Measurements from ENCODE around the gene ALS2.
"Not testable (repeated sequence)": the region's sequence is repeated elsewhere in the genome, so short reads cannot be mapped to it uniquely, and the experiment has no call there.

Gene ALS2

DNA sequence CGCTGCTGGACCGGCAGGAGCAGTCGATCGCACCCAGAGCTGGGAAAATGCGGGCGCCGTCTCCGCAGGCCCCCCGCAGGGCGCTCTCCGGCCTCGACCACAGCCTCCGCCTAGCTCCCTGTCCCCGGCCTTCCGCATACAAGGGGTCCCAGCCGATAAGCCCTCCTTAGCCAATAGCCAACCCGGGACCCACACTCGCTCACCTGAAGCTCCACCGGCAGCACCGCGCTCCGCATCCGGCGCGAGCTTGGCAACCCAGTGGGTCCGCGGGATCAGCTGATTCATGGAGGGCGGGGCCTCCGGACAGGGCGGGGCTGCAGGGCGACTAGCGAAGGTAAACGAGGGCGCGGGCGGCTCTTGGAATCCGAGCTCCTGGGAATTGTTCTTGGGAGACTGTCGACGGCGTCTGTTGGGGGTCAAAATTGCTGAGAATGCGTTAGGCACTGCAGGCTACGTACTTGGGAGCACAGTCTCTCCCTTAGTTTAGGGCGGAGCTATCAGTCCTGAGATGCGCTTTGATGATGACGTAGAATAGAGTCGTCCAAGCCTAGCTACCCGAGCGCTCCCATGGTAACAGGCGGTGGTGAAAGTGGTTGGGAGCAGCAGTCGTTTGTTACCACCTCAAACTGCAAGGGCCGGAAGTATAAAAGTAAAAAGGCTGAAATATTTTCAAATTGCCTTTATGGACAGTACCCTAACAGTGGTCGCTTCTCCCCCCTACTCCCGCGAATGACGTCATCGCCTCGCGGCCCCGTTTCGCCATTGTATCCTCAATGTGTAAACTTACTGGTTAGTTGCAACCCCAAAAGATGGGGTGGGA, at the start of gene ALS2:
Gene ALS2 (minus strand): TSS at position 260 of the 820 bp plus-strand sequence. CDS start 12,048 bp downstream, outside the sequence.
- DNase-seq, result peak; percentile 93

DNA sequence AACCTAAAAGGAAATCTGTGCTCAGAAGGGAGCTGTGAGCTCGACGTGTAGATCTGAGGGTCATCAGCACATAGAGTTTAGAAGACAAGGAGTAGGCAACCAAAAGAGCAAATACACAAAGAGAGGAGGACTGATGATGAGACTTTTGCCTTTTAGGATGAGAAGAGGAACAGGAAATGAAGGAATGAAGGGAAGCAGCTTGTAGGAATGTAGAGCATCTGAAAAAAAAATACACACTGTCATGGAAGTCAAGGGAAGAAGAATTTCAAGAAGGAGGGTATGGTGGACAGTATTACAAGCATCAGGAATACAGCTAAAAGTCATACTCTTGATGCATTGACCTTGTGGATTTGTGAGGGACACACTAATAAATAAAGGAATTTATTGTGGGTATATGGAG, 47.5 kb upstream of the ALS2 start:
- no peak for DNase-seq

DNA sequence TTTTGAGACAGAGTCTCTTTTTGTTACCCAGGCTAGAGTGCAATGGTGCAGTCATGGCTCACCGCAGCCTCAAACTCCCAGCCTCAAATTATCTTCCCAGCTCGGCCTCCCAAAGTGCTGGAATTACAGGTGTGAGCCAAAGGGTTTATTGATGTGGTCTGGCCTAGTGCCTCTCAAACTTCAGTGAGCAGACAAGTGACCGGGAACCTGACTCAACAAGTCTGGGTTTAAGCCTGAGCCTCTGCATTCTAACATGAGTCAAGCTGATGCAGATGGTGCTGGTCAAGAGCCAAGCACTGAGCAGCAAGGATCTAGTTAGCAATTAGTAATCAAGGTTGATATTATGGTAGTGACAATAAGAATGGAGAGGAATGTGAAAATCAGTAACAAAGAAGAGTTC, 46.9 kb upstream of the ALS2 start:
- no peak for DNase-seq

DNA sequence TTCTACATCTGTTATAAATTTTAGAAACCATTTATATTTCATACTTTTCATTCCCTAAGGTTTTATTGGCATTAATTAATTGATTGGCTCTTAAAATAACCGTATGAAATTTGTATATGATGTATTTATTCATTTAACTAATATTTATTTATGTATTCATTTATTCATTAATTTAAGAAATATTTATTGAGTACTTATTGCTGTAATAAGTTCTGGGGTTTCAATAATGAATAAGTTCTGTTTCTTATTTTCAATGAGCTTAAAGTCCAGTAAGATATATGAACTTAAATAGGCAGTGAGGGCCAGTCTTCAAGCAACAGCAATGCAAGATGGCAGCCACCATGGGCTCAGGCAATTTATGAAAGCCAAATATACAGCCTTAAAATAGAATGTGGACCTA, 43.5 kb upstream of the ALS2 start:
- DNase-seq, result no peak

DNA sequence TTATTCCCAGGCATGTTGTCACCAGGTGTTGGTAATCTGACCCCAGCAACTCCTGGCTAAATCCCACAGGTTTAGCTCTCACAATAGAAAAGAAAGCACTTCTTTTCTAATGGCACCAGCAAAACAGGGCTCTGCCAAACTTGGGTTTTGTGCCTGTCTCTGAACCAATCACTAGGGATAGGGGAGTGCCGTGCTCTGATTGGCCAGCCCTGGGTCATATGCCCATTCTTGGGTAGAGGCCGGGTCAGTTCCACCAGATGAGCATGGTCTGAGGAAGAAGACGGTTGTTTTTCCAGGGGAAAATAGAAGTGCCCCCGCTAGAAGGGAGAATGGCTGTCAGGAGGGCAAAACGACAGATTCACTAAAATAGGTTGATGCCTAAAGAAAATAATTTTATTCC, 40.3 kb upstream of the ALS2 start:
- DNase-seq, result no peak

DNA sequence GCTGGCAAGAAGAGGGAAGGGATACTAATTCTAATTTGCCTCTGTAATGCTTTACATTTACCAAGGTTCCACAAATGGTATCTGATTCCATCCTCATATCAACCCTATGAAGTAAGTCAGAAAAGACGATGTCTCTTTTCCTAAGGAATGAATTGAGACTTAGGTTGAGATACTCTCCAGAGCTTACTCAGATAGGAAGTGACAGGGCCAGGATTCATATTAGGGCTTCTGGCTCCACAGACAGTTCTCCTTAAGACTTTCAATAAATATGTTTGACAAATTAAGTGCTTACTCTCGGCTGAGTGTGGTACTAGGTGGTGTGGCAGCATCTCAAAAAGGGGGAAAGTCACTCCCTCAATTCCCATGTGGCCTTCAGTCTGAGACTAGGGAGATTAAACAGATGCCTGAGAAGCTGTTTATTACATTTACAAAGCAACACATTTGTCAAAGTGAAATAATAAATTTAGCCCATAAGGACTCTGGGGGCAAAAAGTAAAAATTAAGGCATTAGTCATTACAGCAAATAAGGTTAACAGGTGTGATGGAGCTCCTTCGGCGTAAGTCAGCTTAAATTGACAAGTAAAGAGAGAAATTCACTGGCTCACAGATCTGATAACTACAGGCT, 39.8 kb upstream of the ALS2 start:
- no peak for DNase-seq

DNA sequence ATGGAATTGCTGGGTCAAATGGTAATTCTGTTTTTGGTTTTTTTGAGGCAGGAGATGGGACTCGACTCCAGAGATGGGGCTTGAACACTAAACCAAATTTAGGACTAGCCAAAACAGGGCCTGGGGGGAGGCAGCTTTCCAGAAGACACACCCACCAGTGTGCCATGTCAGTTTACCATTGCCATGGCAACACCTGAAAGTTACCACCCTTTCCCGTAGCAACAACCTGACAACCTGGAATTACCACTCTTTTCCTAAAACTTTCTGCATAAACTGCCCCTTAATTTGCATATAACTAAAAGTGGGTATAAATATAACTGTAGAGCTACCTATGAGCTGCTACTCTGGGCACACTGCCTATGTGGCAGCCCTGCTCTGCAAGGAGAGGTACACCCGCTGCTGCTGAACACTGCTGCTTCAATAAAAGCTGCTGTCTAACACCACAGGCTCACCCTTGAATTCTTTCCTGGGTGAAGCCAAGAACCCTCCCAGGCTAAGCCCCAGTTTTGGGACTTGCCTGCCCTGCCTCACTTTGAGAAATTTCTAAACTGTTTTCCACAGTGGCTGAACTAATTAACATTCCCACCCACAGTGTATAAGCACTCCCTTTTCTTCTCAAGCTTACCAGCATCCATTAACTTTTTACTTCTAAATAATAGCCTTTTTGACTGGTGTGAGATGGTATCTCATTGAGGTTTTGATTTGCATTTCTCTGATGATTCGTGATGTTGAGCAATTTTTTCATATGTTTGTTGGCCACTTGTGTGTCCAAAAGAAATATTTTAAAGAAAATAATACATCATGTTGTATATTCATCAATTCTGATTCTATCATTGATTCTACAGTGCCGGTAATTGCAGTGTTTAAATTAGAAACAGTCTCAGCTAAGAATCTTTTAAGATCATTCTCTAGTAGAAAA, 36.2 kb upstream of the ALS2 start:
- DNase-seq, result no peak

DNA sequence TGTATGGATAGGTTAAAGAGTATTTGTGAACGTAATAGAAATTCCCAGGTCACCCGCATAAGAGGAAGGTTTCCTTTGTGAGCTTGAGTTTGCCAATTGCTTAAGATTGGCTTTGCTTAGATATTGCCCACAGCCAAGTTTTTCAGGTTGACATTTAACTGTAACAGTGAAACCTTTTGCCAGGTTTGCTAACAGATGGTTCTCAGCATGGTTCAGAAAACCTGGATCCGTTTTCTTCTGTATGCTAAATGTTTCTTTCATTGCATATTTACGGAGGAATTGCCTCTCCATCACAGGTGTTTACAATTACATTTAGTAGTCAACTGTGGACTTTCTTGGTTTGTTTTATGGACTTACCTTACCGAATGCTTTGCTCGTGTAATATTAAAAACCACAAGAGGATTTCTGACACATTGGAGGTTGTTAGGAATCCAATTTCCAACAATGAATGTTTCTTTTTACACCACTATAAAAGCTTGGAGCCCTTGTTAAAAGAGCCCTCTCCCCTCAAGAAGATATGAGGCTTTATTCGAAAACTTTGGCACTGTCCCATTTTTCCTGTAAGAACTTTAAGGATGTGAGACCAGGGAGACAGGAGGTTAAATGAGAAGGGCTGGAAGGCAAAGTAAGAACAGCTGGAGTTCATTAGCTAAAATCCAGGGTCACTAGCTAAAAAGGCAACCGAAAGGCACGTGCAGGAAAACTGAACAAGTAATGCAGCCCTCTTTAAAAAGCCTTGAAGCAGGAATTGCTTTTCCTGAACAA, 33.4 kb upstream of the ALS2 start:
- DNase-seq, result no peak

DNA sequence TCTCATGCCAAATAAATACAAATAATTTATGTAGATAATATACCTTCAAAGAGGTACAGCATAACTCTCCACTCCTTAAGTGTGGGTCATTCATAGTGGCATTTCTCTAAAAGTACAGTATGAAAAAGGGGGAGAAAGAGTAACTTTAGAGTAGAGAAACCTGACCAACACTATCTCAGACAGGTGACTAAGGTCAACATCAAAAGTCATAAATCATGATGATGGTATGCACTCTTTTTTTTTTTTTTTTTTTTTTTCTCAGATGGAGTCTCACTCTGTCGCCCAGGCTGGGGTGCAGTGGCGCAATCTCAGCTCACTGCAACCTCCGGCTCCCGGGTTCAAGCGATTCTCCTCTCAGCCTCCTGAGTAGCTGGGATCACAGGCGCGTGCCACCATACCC, 29.9 kb upstream of the ALS2 start:
- DNase-seq, result not testable (repeated sequence)

DNA sequence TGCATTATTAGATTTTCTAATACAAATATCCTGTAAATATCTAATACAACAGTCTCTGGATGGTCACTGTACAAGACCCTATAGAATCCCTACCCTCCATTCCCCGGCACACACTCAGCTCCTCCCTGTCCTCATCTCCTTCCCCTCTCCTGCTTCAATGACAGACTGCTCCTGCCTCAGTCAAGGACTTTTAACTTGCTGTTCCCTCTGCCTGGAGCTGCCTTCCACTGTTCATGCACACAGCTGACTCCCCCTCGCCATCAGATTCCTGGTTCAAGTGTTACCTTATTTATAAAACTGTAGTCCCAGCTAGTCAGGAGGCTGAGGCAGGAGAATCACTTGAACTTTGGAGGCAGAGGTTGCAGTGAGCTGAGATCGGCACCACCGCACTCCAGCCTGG, 28.9 kb upstream of the ALS2 start:
- DNase-seq, result no peak

DNA sequence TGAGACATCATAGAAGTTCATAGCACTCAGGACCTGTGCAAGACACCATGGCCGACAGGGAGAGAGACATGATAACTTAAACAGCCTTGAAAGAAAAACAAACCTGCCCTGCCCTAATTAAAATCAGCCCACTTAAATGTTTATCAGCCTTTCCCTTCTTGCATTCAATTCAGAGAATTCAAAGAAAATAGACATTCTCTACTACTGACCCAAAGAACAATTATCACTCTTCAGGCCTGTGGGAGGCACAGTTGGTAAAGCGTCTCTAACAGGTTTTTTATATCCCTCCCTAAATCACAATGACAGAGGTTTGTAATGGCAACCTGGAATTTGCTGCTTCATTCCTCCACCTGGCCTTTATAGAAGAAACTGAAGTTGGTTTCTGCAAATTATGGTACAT, 27.3 kb upstream of the ALS2 start:
- no peak for DNase-seq

DNA sequence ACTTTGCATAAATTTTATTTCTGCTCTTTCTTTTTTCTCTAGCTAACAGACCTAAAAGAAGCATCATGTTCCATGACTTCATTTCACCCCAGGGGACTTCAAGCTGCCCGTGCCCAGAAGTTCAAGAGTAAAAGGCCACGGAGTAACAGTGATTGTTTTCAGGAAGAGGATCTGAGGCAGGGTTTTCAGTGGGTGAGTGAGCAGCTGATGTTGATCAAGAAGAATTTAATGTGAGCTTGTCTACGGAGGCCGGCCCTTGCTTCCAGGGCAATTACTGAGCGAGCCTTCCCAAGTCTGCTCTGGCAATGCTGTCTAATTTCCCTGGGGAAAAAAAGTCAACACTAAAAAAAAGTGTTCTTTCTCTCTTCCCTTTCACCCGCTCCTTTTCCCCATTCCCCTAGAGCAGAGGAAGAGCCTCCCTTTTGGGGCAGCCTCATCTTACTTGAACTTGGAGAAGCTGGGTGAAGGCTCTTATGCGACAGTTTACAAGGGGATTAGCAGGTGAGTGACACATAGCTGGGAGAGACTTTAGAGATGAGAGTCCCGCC, 26.8 kb upstream of the ALS2 start:
- no peak for DNase-seq

DNA sequence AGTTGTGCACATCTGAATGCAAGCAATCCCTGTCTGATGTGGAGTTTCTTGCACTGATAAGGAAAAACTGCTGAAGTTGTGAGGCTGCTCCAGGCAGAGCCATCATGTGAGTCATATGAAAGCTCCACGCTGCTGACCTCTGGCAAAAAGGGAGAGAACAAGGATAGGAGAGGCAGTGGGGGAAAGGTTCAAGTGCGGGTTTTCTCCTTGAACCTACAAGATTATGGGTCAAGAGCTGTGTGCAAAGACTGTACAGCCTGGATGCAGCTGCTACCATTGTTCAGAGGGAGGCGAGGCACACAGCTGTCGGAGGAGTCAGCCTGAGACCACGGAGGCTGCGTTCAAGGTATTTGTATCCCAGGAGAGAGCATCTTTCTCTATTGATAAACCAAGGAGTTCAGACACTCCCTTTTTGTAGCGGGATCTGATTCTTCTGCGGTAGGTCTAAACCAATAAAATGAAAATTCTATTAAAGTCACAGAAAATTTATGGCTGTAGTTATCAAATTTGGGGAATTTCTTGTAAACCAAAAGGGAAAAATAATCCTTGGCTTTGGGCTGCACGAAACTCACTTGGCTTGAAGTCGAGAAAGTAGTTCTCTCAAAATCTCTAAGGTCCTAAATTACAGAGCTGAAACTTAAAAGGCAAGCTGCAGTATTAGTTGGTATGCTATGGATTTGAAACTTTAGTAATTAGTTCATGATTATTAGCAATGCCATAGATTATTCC, 25.9 kb upstream of the ALS2 start, which contains the start of gene CDK15:
Gene CDK15 (plus strand): TSS at position 96 of the 729 bp plus-strand sequence. CDS start 128 bp downstream, at position 224.
- no peak for DNase-seq

DNA sequence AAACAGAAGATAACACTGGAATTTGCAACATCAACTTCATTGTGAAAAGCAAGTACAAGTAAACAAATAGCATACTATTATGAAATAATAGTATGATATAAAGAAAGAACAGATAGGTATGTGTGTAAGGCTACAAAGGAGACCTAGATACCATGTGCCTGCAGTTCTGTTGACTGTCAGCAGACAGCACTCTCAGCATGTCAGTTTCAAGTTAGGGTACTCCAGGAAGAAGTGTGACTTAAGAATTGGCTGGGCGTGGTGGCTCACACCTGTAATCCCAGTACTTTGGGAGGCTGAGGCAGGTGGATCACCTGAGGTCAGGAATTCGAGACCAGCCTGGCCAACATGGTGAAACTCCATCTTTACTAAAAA, 18.2 kb upstream of the ALS2 start:
- not testable (repeated sequence) for DNase-seq

DNA sequence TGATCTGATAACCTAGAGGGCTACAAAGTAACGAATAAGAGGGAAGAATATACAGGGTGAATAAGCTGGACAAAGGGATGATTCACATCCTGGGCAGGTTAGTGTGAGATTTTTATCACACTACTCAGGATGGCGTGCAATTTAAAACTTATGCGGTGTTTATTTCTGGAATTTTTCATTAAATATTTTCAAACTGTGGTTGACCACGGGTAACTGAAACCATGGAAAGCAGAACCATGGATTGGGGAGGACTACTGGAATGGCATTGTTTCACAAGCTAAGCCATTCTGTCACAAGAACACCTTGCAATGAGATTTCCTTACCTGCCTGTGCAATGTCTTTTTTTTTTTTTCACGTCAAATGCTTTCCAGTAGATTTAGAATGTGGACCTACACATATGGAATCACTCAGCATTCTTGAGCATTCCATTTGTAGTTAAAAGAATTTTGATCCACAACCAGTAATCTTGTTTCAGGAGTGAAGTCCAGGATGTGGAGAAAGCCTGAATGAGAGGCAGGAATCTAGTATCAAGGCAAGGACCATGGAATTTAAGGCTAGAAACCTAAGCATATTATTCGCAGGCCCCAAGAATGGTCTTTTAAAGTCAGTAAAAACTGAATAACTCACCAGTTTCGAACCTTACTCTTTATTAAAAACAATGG, 17.6 kb upstream of the ALS2 start:
- DNase-seq, result no peak

DNA sequence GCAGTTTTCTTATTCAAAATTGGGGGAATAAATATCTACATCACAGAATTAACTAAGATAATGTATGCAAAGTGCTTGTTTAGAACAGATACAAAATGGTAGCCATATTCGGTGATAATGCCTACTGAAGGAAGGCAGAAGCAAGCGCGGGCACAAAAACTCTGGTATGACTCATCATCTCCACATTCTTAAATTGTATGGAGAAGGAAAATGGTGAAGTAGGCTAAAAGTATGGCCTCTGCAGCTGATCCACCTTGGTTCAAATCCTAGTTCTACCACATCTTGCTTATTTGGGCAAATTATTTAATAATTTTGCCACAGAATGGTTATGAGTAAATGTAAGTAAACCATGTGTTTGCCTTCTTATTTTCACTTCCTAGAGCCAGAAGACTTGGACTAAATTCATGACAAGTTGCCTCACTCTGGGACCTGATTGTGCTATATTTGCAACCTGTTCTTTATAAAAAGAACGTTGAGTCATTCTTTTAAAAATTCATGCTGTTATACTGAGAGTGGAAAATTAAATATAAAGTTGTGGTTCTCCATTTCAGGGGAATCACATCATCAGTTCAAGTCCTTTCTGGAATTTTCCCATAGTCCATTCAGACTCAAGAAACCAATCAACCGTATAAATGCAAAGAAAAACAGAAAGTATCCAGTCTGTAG, 16.6 kb upstream of the ALS2 start:
- no peak for DNase-seq

DNA sequence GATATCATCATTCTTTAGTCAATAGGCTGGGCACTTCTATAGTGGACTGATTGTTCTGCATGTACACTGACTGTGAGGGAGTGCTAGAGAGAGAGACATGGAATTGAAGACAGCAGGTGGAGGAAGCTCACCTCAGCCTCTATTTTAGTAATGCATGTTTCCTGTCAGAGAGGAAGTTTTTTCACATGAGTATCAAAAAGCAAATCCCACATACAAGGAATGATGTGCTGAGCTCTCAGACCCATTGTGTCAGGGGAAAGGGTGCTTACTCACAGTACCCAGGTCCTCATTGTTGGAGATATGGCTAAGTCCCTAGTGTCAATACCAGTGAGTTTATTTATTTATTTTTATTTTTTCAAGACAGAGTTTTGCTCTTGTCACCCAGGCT, 15.7 kb upstream of the ALS2 start:
- no peak for DNase-seq

DNA sequence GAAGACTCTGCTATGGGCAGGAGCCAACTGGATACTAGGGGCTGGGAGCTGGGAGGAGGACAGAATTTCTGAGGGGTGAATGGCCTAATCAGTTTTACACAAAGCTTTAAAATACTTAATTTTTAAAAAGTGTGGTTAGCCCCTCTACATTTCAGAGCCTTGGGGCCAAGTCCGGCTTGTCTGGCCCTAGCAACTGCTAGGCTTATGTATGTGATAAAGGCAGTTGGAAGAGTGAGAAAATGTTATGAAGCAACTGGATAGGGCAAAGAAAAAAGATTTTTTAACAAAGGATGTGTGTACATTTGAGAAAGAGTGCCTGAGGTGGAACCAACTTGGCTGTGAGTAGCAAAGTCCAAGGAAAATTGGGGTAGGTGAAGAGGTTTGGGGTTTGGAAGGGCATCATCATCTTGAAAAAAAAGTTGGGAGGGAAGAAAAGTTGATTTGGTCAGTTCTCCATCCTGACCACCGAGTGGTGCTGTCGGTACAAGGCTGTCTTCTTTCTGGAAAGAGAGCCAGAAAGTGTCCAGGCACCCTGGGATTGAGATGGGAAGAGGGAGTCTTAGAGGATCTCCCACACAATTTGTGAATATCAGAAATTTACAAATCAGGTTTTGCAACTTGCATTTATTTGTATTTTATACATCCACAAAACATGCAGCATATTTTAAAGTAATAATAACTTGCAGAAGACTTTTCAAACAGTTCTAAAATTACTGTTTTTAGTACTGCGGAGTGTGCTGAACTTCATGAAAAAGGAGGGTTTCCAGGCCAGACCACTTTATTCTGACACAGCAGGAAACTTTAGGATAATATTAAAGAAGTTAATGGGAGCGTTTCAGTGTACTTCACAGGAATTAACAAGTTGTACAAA, 15.1 kb upstream of the ALS2 start:
- no peak for DNase-seq

DNA sequence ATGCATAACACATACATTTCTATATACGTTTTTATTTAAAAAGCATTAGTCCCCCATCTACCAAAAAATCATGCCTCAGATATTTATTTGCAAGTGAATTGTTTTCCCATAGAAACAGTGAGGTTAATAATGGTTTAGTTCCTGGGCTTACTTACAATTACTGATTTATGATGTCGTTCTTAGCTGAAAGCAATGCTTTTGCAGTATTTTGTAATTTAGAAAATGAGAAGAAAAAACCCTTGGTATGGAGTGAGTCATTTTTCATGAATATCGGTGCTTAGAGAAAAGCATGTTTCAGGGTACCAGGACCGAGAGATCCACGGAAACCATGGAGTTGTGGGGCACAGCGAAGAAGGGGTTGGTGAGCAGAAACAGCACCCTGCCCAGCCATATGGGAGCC, 13.6 kb upstream of the ALS2 start:
- DNase-seq, result no peak

DNA sequence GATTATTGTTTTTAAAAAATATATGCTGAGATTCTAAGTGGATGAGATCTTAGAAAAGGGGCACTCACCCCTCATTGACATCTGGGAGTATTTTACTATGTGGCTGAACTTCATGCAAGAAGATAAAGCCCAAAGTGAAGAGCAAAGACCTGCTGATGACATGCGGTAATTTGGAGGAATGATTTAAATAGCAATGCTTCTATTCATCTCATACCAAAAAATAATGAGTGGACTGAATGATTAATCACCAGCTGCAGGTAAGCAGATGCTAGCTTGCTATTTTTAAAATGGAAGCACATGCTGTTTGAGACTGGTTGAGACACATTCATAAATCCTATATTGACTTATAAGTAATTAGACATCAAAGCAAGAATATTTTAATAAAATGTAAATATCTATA, 12.9 kb upstream of the ALS2 start:
- DNase-seq, result no peak
